GM21390 (cell line): ENCODE data around the gene UBE2K.
"Not testable (repeated sequence)": the region's sequence is repeated elsewhere in the genome, so short reads cannot be mapped to it uniquely, and the experiment has no call there.

Experiments
- ATAC-seq: cut with Tn5 transposase; IDR thresholded peaks from one replicate; pipeline ENCODE4 v1.9.1; 2021; ENCODE audit not compliant: unreplicated experiment

UBE2K gene

GRCh38 chr4:39721788-39722187 is 23.9 kb downstream of the UBE2K start:
- no peak for ATAC-seq

- ATAC-seq, result no peak
Observed at GRCh38 chr4:39729557-39729956, 31.6 kb downstream of the UBE2K start.

GRCh38 chr4:39730072-39730471 is 32.1 kb downstream of the UBE2K start:
- no peak for ATAC-seq

GRCh38 chr4:39731908-39732307 is 34.0 kb downstream of the UBE2K start:
- ATAC-seq, result no peak

DNA sequence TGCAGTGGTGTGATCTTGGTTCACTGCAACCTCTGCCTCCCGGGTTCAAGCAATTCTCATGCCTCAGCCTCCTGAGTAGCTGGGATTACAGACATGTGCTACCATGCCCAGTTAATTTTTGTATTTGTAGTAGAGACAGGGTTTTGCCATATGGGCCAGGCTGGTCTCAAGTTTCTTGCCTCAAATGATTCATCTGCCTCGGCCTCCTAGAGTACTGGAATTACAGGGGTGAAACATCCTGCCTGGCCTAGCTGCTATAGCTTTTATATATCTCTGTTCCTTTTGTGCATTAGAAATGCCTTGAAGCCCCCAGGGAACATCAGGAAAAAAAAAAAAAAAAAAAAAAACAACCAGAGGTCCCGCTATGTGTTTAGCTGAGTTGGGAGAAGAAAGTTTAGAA is 34.8 kb downstream of the UBE2K start:
- no peak for ATAC-seq

- ATAC-seq, result not testable (repeated sequence)
Observed at GRCh38 chr4:39739591-39739990, 41.7 kb downstream of the UBE2K start.

- no peak for ATAC-seq
Observed at GRCh38 chr4:39741401-39741800, 43.5 kb downstream of the UBE2K start.

GRCh38 chr4:39745920-39746319 is 48.0 kb downstream of the UBE2K start:
- no peak for ATAC-seq

- ATAC-seq, result no peak
Observed at GRCh38 chr4:39750216-39750615, 52.3 kb downstream of the UBE2K start.

DNA sequence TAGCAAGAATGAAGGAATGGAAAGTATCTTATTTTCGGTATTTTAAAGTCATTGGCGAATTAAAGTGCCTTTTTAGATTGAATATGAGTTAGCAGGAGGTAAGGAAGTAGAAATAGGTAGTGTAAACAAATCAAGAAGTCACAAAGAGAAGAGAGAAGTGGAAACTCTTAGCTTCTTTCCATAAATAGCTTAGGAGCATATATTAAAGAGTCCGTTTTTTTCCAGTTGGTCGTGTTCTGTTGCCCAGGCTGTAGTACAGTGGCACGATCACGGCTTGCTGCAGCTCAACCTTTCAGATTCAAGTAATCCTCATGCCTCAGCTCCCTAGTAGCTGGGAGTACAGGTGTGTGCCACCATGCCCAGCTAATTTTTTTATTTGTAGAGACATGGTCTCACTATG is 56.4 kb downstream of the UBE2K start:
- ATAC-seq, result no peak

DNA sequence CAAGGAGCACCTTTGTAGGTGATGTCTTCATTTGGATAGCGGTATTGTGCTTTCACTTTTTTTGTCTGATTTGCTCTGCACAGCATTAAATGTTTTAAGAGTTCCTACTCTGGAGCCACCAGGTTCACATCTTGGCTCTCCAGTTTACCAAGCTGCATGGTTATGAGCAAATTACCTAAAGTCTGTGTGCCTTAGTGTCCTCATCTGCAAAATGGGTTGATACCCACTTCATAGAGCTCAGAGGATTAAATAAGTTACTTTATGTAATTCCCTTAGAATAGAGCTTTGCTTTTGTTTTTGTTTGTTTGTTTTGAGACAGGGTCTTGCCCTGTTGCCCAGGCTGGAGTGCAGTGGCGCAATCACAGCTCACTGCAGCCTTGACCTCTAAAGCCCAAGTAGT is 58.2 kb downstream of the UBE2K start:
- no peak for ATAC-seq

DNA sequence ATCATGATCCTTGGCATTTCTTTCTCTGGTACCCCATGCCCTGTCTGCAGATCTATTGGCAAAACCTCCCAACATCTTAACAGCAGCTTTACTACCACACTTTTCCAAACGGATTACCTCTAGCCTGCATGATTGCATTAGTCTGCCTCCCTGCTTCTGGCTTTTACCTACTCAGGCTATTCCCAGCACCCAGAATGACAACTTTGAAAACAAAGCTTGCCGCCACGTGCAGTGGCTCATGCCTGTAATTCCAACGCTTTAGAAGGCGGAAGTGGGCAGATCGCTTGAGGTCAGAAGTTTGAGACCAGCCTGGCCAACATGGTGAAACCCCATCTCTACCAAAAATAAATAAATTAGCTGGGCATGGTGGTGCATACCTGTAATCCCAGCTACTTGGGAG is 60.2 kb downstream of the UBE2K start:
- ATAC-seq, result no peak

DNA sequence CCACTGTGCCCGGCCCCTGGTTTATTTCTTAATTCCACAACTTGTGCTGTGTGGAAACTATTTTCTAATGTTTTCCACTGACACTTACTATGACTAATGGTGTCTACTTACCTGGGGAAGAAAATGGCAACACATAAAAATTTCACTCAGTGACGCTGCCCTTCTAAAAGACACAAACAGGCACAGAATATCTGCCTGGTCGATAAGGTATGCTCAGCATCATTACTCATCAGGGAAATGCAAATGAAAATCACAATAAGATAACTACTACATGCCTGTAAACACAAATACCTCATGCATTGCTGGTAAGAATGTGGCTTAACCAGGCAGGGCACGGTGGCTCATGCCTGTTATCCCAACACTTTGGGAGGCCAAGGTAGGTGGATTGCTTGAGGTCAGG is 61.6 kb downstream of the UBE2K start:
- ATAC-seq, result no peak

- ATAC-seq, result no peak
Observed at GRCh38 chr4:39761005-39761667, 63.2 kb downstream of the UBE2K start.

DNA sequence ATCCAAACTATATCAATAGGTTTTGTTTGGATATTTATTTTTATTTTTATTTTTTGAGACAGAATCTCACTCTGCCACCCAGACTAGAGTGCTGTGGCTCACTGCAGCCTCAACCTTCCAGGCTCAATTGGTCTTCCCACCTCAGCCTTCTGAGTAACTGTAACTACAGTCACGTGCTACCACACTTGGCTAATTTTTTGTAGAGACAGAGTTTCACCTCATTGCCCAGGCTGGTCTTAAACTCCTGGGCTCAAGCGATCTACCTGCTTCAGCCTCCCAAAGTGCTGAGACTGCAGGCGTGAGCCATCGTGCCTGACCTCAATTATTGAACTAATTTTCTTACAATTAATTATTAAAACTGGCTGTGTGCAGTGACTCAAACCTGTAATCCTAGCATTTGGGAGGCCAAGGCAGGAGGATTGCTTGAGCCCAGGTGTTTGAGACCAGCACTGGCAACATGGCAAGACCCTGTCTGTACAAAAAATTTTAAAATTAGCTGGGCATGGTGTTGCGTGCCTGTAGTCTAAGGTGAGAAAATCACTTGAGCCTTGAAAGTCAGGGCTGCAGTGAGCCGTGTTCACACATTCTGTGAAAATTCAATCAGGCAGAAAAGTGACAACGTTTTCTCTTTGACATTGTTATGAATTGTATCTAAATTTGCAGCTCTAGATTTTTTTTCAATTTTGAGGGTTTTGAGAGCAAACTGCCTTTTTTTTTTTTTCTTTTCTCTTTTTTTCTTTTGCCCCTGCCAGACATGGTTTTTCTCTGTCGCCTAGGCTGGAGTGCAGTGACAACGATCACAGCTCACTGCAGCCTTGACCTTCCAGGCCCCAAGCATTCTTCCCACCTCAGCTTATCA is 66.0 kb downstream of the UBE2K start:
- peak; percentile 68 for ATAC-seq

DNA sequence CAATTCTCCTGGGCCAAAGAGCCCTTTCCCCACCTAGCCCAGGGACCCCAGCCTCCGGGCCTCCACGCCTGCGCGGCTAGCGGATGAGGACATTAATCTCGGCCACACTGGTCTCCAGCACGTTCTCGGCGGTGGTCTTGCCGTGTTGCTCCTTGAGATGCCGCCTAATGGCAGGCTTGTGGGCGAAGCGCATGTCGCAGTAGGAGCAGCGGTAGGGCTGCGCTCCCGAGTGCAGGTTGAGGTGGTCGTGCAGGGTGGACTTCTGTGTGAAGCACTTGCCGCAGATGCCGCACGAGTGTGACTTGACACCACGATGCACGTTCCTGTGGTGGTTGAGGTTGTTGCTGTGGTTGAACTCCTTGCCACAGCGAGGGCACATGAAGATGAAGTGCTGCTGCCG is 72.1 kb downstream of the UBE2K start:
- no peak for ATAC-seq

DNA sequence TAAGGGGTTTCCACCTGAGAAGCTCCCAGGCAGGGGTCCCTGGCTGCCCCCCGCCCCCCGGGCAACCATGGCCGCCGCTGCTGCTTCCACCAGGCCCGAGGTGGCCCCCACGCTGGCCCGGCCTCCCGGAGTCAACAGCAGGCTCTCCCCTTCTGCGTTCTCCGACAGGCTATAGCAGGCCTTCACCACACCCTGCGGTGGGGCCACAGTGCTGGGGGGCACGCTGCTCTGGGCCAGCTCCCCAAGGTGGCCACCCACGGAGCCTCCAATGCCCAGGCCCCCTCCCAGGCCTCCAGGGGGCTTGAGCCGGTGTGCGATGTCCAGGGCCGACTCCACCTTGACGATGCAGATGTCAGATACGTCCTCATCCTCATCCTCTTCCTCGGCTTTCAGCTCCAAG is 72.5 kb downstream of the UBE2K start:
- no peak for ATAC-seq

DNA sequence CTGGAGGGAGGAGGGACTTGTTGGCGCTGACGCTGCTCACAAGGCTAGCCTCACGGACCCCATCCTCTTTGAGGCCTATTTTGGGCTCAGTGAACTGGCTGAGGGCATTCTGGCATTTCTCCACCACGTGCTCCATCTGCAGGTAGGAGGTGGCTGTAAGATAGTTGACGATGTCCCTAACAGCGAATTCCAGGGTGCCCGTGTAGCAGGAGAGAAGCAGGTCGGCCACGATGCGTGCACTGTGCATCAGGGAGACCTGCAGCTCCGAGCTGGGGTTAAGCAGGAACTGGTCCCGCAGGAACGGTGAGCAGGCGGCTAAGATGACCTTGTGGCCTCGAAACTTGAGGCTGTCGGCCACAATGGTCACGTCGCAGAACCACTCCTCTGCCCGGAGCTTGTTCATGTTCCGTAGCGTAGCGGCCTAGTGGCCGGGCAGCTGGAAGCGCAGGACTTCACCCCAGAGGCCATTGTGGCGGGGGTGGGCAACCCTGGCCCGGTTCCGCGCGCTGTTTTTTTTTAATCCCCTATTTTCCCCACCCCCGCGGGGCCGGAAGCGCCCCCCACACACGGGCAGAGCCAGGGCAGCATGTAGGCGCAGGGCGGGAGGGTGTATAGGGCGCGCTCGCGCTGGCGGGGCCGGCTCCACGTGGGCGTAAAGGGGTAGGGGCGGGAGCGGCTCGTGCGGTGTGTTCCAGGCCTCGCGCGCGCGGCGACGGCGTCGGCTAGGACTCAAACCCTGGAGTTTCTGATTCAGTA is 73.2 kb downstream of the UBE2K start:
- ATAC-seq, result no peak

DNA sequence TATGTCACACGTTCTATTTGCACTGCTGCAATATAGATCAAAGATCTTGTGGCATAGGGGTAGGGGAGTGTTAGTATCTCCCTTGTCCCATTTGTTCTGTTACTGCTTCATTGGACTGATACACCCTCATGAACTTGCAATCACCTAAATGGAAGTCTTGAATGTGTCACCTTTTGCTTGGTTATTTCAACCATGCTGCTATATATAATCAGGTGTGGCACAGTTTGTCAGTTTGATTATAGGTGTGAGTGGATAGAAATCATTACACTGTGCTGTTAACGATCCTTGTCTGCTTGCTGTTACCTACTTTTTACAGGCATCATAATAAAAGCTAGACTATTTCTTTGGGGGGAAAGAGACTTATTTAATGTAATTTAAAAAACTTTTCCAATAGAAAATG is 84.1 kb downstream of the UBE2K start:
- ATAC-seq, result not testable (repeated sequence)

DNA sequence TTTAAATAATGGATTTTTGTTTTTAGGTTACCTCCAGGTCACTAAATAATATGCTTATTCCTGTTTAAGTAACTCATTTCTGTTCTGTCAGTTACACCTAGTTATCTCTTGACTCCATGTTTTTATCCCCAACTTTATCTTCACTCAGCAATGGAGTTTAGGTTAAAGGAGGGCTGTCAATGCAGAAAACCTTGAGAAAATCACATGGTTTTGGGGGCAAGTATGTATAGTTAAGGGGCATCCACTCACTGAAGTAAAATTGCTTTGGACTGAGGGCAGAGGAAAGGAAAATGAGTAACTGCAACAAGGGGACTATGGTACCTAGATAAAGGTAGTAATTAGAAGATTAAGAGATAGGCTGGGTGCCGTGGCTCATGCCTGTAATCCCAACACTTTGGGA is 87.1 kb downstream of the UBE2K start:
- ATAC-seq, result no peak

DNA sequence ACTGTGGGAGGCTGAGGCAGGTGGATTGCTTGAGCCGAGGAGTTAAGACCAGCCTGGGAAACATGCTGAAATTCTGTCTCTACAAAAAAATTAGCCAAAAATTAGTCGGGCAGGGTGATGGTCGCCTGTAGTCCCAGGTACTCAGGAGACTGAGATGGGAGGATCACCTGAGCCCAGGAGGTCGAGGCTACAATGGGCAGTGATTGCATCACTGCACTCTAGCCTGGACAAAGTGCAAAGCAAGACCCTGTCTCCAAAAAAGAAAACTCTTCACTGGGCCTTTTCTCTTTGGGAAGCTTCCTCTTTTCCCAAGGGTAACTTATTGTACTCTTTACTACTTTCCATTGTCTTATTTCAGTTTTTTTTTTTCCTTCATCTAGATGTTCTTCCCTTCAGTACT is 88.9 kb downstream of the UBE2K start:
- ATAC-seq, result no peak

- no peak for ATAC-seq
Observed at GRCh38 chr4:39792128-39792527, 94.2 kb downstream of the UBE2K start.
